Cardiac septum (tissue), 1 donor: ENCODE data around the gene RPUSD3. TPM values are rescaled to one million over a fixed set of nuclear protein-coding genes. Genes with fewer than 3 reads are reported as not detected.
A peak's percentile ranks its signal among the peaks of the same experiment; 100 is the strongest.
"Not testable (repeated sequence)": the region's sequence is repeated elsewhere in the genome, so short reads cannot be mapped to it uniquely, and the experiment has no call there.

Experiments
- DNase-seq: peaks from one replicate; pipeline ENCODE4 v3.0.0-alpha.2; 2020; ENCODE audit warnings: low spot score
- intact Hi-C: fragments of 100-400 bp; cut with DNase I; formaldehyde crosslinking; loops from one replicate; pipeline ENCODE4 v1.14.0; 2022
- long read RNA-seq: library from polyadenylated mRNA; unstranded; transcript quantifications from one replicate; pipeline ENCODE4 v2.0.0, GENCODE V29; 2021
- total RNA-seq: library from RNA; stranded (reverse); fragmentation: NEBNext Ultra II Directional; extraction: Animal tissue kit (Norgen Biotek cat#: 25700); gene quantifications from one replicate; pipeline ENCODE4 v1.2.1, GENCODE V29; 2021
- donor health status: DM: no; HTN: no; CAD: no.

RPUSD3 gene
- total RNA-seq = 28.3 TPM
- long read RNA-seq, transcript RPUSD3-201 (9 exons, 1,225 nt) = major isoform, 48 of 67 reads
- long read RNA-seq, transcript RPUSD3-216 (4 exons, 2,491 nt) = minor isoform, 9 of 67 reads
- long read RNA-seq, partial matches to known transcripts = 1 of 67 reads
- long read RNA-seq, other reads (novel, unspliced or antisense) = 8 of 67 reads

GRCh38 chr3:9843715-9844438, at the start of gene RPUSD3:
RPUSD3 (minus strand) TSS chr3:9844008; CDS start chr3:9843990, 18 bp downstream.
- intact Hi-C loops = loop anchor here (2.0 to 10.0 kb wide), 2 partner anchors 47 to 71 kb away; partner anchors contain the start of genes IL17RC and JAGN1

GRCh38 chr3:9891072-9891622, 47.3 kb upstream of the RPUSD3 start:
- DNase-seq = no peak
- intact Hi-C loops = loop anchor here (2.0 to 5.0 kb wide), 3 partner anchors 24 to 99 kb away; partner anchors contain the start of genes ARPC4 and TADA3

More at GRCh38 chr3:9843715-9844438, at the start of gene RPUSD3:
- peak; percentile 100 for DNase-seq

GRCh38 chr3:9890249-9891071, 46.7 kb upstream of the RPUSD3 start, which contains the start of gene JAGN1:
JAGN1 (plus strand) TSS chr3:9890610; CDS start chr3:9890723, 113 bp downstream.
- intact Hi-C loops = loop anchor here (2.0 to 5.0 kb wide), 3 partner anchors 24 to 98 kb away; partner anchors contain the start of genes ARPC4 and TADA3
- peak; percentile 95 for DNase-seq

GRCh38 chr3:9889405-9889804, 45.6 kb upstream of the RPUSD3 start:
- intact Hi-C loops = no loop called here
- no peak for DNase-seq

GRCh38 chr3:9888540-9888939, 44.7 kb upstream of the RPUSD3 start:
- DNase-seq = no peak
- intact Hi-C loops = no loop called here

- no peak for DNase-seq
- intact Hi-C loops = no loop called here
Observed at GRCh38 chr3:9887480-9887879, 43.7 kb upstream of the RPUSD3 start.

GRCh38 chr3:9886328-9886727, 42.5 kb upstream of the RPUSD3 start:
- intact Hi-C loops = no loop called here

GRCh38 chr3:9884555-9885165, 40.9 kb upstream of the RPUSD3 start:
- intact Hi-C loops = no loop called here
- no peak for DNase-seq

More at GRCh38 chr3:9886328-9886727, 42.5 kb upstream of the RPUSD3 start:
- no peak for DNase-seq

- intact Hi-C loops = no loop called here
- DNase-seq = no peak
Observed at GRCh38 chr3:9883706-9884554, 40.1 kb upstream of the RPUSD3 start.

GRCh38 chr3:9881441-9881840, 37.6 kb upstream of the RPUSD3 start:
- intact Hi-C loops = no loop called here
- DNase-seq = no peak

GRCh38 chr3:9879830-9880549, 36.2 kb upstream of the RPUSD3 start, which contains the start of gene CIDEC:
CIDEC (minus strand) TSS chr3:9880253; CDS start chr3:9878486, 1,767 bp downstream.
- DNase-seq = no peak
- intact Hi-C loops = no loop called here

- intact Hi-C loops = no loop called here
- DNase-seq = no peak
Observed at GRCh38 chr3:9878700-9879099, 34.9 kb upstream of the RPUSD3 start.

GRCh38 chr3:9876991-9877390, 33.2 kb upstream of the RPUSD3 start:
- intact Hi-C loops = no loop called here
- DNase-seq = no peak

GRCh38 chr3:9876255-9876654, 32.4 kb upstream of the RPUSD3 start:
- DNase-seq, intact Hi-C loops: not testable (repeated sequence)

GRCh38 chr3:9875448-9875847, 31.6 kb upstream of the RPUSD3 start:
- intact Hi-C loops = no loop called here
- no peak for DNase-seq

GRCh38 chr3:9872067-9872466, 28.3 kb upstream of the RPUSD3 start:
- intact Hi-C loops = not testable (repeated sequence)
- DNase-seq = peak; percentile 7

GRCh38 chr3:9870978-9871377, 27.2 kb upstream of the RPUSD3 start:
- DNase-seq = no peak
- intact Hi-C loops = no loop called here

- intact Hi-C loops = no loop called here
- DNase-seq = no peak
Observed at GRCh38 chr3:9869955-9870354, 26.1 kb upstream of the RPUSD3 start.
